HG03039 (cell line): ENCODE results near the gene DNAJB5.
"Not testable (repeated sequence)": the region's sequence is repeated elsewhere in the genome, so short reads cannot be mapped to it uniquely, and the experiment has no call there.

Source experiments
- ATAC-seq: cut with Tn5 transposase; IDR thresholded peaks from one replicate; pipeline ENCODE4 v1.9.1; 2021; ENCODE audit warnings: mild to moderate bottlenecking, moderate library complexity; ENCODE audit not compliant: unreplicated experiment

The DNAJB5 gene

GRCh38 chr9:34998266-34998665 lies 8.7 kb downstream of the DNAJB5 start:
- ATAC-seq = no peak

GRCh38 chr9:34999576-34999975 lies 10.0 kb downstream of the DNAJB5 start:
- no peak for ATAC-seq

DNA sequence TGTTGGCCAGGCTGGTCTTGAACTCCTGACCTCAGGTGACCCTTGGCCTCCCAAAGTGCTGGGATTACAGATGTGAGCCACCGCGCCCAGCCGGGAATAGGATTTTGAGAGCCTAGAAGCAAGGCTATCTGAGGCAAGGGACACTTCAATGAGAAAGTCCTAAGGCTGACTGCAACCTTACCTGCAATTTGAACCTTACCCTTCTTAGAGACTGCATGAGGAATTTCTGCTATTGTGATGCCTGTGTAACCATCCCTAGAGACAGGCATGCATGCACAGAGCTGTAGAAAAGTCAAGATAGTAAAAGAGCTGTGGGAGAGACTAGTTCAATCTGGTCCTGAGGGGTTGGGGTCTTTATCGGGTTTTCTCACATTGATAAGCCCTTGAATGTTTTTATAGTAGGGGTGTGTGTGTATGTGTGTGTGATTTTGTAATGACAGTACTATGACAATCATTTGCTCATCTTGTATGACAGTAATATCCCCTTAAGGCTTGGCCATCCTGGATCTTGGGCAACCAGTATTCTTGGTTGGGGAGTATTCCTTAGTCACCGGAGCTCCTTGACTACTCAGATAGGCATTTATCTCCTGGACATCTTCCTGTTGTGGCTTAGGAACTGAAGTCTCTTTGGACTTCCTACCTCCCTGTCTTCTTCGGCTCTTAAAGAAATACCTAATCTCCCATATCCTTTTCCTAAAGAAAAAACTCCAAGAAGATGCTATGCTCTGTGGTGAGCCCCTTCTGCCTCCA lies 11.2 kb downstream of the DNAJB5 start:
- ATAC-seq = no peak

GRCh38 chr9:35001285-35001677 lies 11.7 kb downstream of the DNAJB5 start:
- no peak for ATAC-seq

DNA sequence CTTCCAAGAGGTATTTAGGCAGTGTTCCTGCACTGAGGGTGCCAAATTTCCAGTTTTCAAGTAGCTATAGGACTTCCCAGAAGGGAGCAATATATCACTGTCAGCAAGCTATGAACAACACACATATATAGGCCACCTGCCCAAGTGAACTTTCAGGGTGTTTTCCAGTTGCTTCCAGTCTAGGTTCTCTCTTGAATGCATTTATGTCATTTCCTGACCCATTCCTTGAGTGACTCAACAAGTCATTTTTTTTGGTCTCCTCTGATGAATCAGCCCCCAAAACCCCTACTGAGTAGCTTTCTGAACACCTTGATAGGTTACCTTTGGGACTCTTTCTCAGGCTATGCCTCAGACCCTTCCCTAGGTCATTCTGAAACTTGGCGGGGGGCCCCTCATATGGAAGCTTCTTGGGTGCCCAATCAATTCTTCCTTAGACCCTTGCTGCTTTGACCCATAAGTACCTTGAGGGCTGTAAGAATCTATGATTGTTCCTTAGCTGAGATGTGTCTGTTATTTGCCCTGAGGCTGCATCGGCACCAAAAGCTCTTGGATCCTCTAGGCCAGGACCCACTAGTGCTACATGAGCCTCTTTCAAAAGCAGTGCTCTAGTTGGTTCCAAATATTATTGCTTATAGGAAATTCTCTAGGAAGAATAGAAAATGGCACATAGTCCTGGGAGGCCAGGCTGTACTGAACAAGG lies 12.4 kb downstream of the DNAJB5 start:
- no peak for ATAC-seq

DNA sequence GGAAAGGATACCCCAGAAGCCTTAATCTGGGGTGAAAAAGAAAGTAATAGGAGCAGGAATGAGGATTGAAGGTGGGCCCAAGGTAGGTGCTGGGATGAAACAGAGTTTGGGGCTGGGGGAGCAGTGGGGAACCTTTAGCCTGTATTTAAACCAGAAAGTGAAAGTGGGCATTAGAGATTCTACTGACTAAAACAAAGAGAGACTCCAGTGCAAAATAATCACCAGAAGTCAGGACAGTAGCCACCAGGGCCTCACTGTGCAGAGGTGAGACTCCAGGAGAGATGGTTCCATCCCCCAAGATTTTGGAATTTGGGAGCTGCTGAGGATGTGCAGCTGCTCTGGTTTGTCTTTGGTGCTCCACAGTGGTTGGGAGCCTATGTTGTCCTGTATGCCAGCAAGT lies 13.1 kb downstream of the DNAJB5 start:
- no peak for ATAC-seq

GRCh38 chr9:35004299-35004698 lies 14.8 kb downstream of the DNAJB5 start:
- ATAC-seq = not testable (repeated sequence)

GRCh38 chr9:35010351-35010958 lies 20.9 kb downstream of the DNAJB5 start:
- no peak for ATAC-seq

GRCh38 chr9:35014517-35014916 lies 25.0 kb downstream of the DNAJB5 start:
- no peak for ATAC-seq

GRCh38 chr9:35023443-35023842 lies 33.9 kb downstream of the DNAJB5 start:
- ATAC-seq = not testable (repeated sequence)

- ATAC-seq = no peak
These were observed 37.1 kb downstream of the DNAJB5 start for GRCh38 chr9:35026671-35027070.

DNA sequence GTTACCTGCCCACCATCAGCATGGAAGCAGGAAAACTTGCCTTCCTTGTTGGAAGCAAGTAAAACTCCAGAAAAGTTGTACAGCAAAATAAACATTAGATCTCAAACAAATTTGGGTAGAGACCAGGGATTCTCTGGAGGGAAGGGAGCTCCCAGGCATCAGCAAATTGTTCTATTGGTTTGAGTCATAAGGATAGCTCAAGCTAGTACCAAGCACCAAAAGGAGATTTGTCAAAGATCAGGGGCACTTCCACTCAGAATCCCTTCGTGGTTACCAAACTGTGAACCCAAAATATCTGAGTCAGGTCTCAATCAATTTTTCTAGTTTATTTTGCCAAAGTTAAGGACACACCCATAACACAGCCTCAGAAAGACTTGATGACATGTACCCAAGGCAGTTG lies 37.8 kb downstream of the DNAJB5 start:
- ATAC-seq = no peak

DNA sequence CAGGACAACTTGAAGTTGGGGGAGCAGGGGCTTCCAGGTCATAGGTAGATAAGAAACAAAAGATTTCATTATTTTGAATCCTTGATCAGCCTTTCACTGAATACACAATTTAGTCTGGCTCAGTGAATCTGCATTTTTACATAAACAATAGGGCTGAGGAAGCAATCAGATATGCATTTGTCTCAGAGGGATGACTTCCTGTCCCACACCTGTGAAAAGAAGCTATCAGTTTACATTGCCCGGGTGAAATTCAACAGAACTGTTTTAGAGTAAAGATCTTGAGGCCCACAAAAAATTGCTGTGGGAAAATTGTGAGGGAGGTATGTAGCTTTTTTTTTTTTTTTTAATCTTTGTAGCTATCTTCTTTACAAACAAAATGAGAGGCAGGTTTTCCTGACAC lies 38.3 kb downstream of the DNAJB5 start:
- ATAC-seq = no peak

GRCh38 chr9:35028341-35028740 lies 38.8 kb downstream of the DNAJB5 start:
- ATAC-seq = no peak

GRCh38 chr9:35029241-35029640 lies 39.7 kb downstream of the DNAJB5 start:
- no peak for ATAC-seq

- no peak for ATAC-seq
These were observed 40.3 kb downstream of the DNAJB5 start for GRCh38 chr9:35029852-35030251.

- ATAC-seq = no peak
These were observed 43.6 kb downstream of the DNAJB5 start for GRCh38 chr9:35033101-35033500.

DNA sequence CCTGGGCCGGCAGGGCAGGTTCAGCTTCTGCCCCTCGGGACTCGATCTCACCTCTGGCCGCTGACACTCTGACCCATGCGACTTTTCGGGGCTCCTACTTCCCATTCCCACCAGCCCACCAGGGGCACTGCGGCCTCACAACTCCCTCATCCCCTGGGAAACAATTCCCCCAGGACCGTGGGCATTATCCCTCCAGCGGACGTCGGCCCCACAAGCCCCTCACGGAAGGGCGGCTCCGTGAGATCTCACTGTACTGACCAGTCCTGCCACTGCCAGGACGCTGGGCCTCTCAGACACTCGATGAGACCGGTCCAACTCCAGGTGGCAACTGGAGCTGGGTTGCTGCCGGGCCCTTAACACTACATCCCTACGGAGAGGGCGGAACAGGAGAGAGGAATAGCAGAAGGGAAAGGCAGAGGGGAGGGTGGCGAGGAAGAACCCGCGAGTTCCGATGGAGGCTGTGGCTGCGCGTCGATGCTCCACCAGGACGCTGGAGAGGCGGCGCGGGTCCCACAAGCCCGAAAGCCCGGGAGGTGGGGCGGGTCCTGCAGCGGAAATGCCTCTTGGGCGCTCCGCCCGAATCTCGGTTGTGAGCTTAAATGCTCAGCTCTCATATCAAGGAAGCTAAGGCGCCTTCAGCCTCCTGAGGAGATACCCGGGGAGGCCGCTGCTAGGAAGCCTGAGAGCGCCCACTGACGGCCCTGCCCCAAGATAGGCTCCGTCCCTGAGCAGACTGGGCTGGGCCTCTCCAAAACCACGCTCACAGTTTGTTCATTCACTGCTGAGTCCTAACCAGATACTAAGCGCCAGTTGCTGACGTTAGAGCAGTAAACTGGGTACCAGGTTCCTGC lies 46.5 kb downstream of the DNAJB5 start:
- no peak for ATAC-seq

DNA sequence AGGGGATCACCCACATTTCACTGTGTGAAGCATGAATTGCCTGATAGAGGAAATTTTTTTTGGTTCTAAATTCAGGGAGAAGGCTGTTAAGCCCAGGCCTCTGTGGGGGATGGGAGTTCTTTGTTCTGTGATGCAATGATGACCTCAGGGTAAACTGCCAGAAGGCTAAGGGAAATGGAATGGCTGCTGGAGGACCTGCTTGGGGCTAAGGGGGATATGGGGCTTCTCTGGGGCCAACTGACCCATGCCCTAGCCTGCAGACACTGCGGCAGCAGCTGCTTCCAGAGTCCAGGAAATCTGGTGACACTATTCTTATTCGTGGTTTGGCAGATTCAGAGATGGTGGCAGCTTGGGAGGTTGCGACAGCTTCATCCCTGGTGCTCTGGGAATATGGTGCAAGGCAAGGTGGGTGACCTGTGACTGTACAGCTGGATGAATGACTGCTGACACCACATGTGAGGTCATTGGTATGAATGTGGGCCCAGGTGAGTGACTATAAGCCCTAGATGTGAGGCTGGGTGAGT lies 52.6 kb downstream of the DNAJB5 start:
- ATAC-seq = no peak

DNA sequence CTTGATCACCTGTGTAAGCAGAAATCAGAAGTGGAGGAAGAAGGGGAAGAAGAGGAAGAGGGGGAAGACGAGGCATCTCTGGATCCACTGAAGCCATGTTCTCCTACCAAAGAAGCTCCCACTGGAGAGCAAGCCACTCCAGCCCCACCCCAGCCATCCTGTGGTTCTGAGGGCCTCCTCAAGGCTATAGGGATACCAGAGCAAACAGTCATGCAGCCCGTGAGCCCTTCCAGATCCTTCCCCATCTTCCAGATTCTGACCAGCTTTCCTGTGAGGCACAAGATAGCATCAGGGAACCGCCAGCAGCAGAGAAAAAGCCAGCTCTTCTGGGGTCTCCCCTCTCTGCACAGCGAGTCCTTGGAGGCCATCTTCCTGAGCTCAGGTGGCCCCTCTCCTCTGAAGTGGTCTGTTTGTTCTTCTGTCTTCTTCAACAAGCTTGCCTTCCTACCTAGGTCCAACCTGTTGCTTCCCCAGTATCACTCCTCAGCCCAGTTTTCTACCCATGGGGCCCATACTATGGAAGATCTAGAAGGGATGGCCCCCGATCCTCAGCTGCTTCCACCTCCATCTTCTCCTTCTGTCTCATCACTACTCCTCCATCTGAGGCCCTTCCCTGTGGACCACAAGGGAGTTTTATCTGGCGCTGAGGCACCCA lies 53.5 kb downstream of the DNAJB5 start:
- ATAC-seq = no peak
